ENCODE results near the gene ASB9.

ASB9 gene

GRCh38 chrX:15242899-15243555 lies 26.9 kb downstream of the ASB9 start:
- TF ChIP-seq SIN3A (IDR thresholded peaks at IDR 0.05; ENCODE audit: borderline replicate concordance, insufficient read depth, low read length) (no peak), FOXP2 (optimal IDR thresholded peaks at IDR 0.05; ENCODE audit: borderline replicate concordance, extremely low read depth, extremely low read length, insufficient read depth) (no peak)
- TF ChIP-seq, protein P1, sequence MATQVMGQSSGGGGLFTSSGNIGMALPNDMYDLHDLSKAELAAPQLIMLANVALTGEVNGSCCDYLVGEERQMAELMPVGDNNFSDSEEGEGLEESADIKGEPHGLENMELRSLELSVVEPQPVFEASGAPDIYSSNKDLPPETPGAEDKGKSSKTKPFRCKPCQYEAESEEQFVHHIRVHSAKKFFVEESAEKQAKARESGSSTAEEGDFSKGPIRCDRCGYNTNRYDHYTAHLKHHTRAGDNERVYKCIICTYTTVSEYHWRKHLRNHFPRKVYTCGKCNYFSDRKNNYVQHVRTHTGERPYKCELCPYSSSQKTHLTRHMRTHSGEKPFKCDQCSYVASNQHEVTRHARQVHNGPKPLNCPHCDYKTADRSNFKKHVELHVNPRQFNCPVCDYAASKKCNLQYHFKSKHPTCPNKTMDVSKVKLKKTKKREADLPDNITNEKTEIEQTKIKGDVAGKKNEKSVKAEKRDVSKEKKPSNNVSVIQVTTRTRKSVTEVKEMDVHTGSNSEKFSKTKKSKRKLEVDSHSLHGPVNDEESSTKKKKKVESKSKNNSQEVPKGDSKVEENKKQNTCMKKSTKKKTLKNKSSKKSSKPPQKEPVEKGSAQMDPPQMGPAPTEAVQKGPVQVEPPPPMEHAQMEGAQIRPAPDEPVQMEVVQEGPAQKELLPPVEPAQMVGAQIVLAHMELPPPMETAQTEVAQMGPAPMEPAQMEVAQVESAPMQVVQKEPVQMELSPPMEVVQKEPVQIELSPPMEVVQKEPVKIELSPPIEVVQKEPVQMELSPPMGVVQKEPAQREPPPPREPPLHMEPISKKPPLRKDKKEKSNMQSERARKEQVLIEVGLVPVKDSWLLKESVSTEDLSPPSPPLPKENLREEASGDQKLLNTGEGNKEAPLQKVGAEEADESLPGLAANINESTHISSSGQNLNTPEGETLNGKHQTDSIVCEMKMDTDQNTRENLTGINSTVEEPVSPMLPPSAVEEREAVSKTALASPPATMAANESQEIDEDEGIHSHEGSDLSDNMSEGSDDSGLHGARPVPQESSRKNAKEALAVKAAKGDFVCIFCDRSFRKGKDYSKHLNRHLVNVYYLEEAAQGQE (IDR thresholded peaks at IDR 0.05; ENCODE audit: insufficient read depth in 1 of 2, low read depth in 2 of 2, low read length in 2 of 2), result no peak

GRCh38 chrX:15241301-15241700 lies 28.6 kb downstream of the ASB9 start:
- TF ChIP-seq SIN3A (IDR thresholded peaks at IDR 0.05; ENCODE audit: borderline replicate concordance, insufficient read depth, low read length) (no peak), TAF1 (IDR thresholded peaks at IDR 0.05; ENCODE audit: borderline replicate concordance, insufficient read depth, low read length) (no peak), POLR2AphosphoS5 (IDR thresholded peaks at IDR 0.05; ENCODE audit: low read depth, low read length) (no peak), FOXP2 (optimal IDR thresholded peaks at IDR 0.05; ENCODE audit: borderline replicate concordance, extremely low read depth, extremely low read length, insufficient read depth) (no peak)
- TF ChIP-seq, protein P1 (IDR thresholded peaks at IDR 0.05; ENCODE audit: insufficient read depth in 1 of 2, low read depth in 2 of 2, low read length in 2 of 2), result no peak

- TF ChIP-seq SIN3A (IDR thresholded peaks at IDR 0.05; ENCODE audit: borderline replicate concordance, insufficient read depth, low read length) (no peak), TAF1 (IDR thresholded peaks at IDR 0.05; ENCODE audit: borderline replicate concordance, insufficient read depth, low read length) (no peak), POLR2AphosphoS5 (IDR thresholded peaks at IDR 0.05; ENCODE audit: low read depth, low read length) (no peak), FOXP2 (optimal IDR thresholded peaks at IDR 0.05; ENCODE audit: borderline replicate concordance, extremely low read depth, extremely low read length, insufficient read depth) (no peak)
- TF ChIP-seq, protein P1 (IDR thresholded peaks at IDR 0.05; ENCODE audit: insufficient read depth in 1 of 2, low read depth in 2 of 2, low read length in 2 of 2), result no peak
These were observed 29.5 kb downstream of the ASB9 start for GRCh38 chrX:15240414-15240813.

- TF ChIP-seq POLR2AphosphoS5 (IDR thresholded peaks at IDR 0.05; ENCODE audit: low read depth, low read length) (no peak), SIN3A (IDR thresholded peaks at IDR 0.05; ENCODE audit: borderline replicate concordance, insufficient read depth, low read length) (no peak), FOXP2 (optimal IDR thresholded peaks at IDR 0.05; ENCODE audit: borderline replicate concordance, extremely low read depth, extremely low read length, insufficient read depth) (no peak)
- TF ChIP-seq, protein P1 (IDR thresholded peaks at IDR 0.05; ENCODE audit: insufficient read depth in 1 of 2, low read depth in 2 of 2, low read length in 2 of 2), result no peak
These were observed 33.7 kb downstream of the ASB9 start for GRCh38 chrX:15236146-15236545.

- TF ChIP-seq TAF1 (IDR thresholded peaks at IDR 0.05; ENCODE audit: borderline replicate concordance, insufficient read depth, low read length) (no peak), POLR2AphosphoS5 (IDR thresholded peaks at IDR 0.05; ENCODE audit: low read depth, low read length) (no peak), FOXP2 (optimal IDR thresholded peaks at IDR 0.05; ENCODE audit: borderline replicate concordance, extremely low read depth, extremely low read length, insufficient read depth) (no peak), SIN3A (IDR thresholded peaks at IDR 0.05; ENCODE audit: borderline replicate concordance, insufficient read depth, low read length) (no peak)
- TF ChIP-seq, protein P1 (IDR thresholded peaks at IDR 0.05; ENCODE audit: insufficient read depth in 1 of 2, low read depth in 2 of 2, low read length in 2 of 2), result no peak
These were observed 34.9 kb downstream of the ASB9 start for GRCh38 chrX:15235001-15235400.
